ENCODE data around the gene SUSD3.

DNA sequence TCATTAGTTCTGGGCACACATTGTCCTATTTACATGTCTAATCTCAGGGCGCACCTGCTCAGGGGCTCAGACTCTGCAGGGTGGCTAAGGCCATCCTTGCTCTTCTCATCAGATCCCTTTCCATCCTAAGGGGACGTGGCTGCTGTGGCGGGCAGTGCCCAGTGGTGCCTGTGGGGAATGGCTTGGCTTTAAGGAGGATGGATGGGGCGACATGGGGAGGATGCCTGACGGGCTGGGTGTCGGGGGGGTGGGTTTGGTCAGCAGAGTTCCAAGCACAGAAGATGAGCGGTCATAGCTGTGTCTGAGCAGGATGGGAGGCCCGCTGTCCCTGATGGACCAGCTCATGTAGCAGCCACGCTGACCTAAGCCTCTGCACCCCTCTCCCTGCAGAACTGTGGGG, 40.9 kb upstream of the SUSD3 start:
- TF ChIP-seq, protein P1, sequence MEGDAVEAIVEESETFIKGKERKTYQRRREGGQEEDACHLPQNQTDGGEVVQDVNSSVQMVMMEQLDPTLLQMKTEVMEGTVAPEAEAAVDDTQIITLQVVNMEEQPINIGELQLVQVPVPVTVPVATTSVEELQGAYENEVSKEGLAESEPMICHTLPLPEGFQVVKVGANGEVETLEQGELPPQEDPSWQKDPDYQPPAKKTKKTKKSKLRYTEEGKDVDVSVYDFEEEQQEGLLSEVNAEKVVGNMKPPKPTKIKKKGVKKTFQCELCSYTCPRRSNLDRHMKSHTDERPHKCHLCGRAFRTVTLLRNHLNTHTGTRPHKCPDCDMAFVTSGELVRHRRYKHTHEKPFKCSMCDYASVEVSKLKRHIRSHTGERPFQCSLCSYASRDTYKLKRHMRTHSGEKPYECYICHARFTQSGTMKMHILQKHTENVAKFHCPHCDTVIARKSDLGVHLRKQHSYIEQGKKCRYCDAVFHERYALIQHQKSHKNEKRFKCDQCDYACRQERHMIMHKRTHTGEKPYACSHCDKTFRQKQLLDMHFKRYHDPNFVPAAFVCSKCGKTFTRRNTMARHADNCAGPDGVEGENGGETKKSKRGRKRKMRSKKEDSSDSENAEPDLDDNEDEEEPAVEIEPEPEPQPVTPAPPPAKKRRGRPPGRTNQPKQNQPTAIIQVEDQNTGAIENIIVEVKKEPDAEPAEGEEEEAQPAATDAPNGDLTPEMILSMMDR (IDR thresholded peaks at IDR 0.05): no peak
- TF ChIP-seq POLR2AphosphoS5 (IDR thresholded peaks at IDR 0.05) (no peak), POLR2A (IDR thresholded peaks at IDR 0.05) (no peak)

Measured in breast epithelium (tissue), 3 donors.